HUES48 (cell line): ENCODE measurements around the gene SERINC3.

ENCODE experiments used
- H3K27ac ChIP-seq: one replicate; pipeline ENCODE4 v1.7.0; 2013; ENCODE audit warnings: low read depth, low read length, inconsistent platforms
- H3K27me3 ChIP-seq: 2 replicates; pipeline ENCODE4 v1.6.1; 2013; ENCODE audit warnings: mild to moderate bottlenecking, low read length; ENCODE audit not compliant: control insufficient read depth, insufficient read depth
- H3K36me3 ChIP-seq: 2 replicates; pipeline ENCODE4 v1.6.1; 2013; ENCODE audit warnings: low read length; ENCODE audit not compliant: control insufficient read depth, insufficient read depth
- H3K4me1 ChIP-seq: 2 replicates; pipeline ENCODE4 v1.6.1; 2013; ENCODE audit warnings: mild to moderate bottlenecking, low read length; ENCODE audit not compliant: control insufficient read depth, insufficient read depth
- H3K4me3 ChIP-seq: 2 replicates; pipeline ENCODE4 v1.5.1; 2013; ENCODE audit warnings: mild to moderate bottlenecking, low read depth, low read length
- H3K9ac ChIP-seq: 2 replicates; pipeline ENCODE4 v1.6.1; 2013; ENCODE audit warnings: mild to moderate bottlenecking, low read depth, low read length, moderate library complexity
- H3K9me3 ChIP-seq: 2 replicates; pipeline ENCODE4 v1.6.1; 2013; ENCODE audit warnings: low read length; ENCODE audit not compliant: control insufficient read depth, insufficient read depth

The SERINC3 gene

DNA sequence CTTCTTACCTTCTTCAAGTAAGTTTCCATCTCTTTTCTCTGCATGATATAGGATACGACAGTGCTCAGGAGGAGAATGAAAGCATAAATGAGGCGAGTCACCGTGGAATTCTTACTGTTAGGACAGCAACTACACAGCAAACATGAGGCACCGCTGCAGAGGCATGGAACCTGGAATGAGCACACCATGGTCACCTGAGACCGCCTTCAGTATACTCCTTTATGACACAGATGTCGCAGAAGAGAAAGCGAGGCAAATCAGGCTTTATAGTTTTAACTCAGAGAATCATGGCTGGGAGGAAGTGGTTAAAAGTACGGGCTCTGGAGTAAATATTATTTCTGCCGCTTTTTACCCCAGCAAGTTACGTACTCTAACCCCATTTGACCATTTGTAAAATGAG, 8.0 kb downstream of the SERINC3 start:
- Histone ChIP-seq H3K9me3 (no peaks in the 10 kb centered on the region), H3K36me3 (peaks cover 30% of the 10 kb centered on the region), H3K27me3 (no peaks in the 10 kb centered on the region), H3K9ac (no peak overlapping the region), H3K27ac (no peak overlapping the region), H3K4me3 (no peak overlapping the region), H3K4me1 (no peaks in the 10 kb centered on the region)

DNA sequence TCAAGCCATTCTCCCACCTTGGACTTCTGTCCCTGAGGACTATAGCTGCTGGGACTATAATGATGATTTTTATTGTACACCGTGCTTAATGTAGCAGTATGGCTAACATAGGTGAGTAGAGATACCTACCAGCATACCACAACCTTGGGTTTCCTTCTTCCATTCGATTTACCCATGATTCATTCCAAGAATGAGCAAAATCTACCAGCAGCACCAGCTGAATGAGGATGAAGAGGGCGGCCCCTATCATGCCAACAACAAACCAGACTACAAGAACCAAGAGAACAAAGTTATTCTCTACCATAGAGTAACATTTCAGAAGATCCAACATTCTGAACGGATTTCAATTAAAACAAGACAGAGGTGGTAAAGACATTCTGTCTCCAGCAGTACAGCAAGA, 12.1 kb downstream of the SERINC3 start:
- Histone ChIP-seq H3K4me1 (no peaks in the 10 kb centered on the region), H3K4me3 (no peak overlapping the region), H3K27ac (no peak overlapping the region), H3K9me3 (no peaks in the 10 kb centered on the region), H3K27me3 (no peaks in the 10 kb centered on the region), H3K36me3 (peaks cover 61% of the 10 kb centered on the region), H3K9ac (no peak overlapping the region)

DNA sequence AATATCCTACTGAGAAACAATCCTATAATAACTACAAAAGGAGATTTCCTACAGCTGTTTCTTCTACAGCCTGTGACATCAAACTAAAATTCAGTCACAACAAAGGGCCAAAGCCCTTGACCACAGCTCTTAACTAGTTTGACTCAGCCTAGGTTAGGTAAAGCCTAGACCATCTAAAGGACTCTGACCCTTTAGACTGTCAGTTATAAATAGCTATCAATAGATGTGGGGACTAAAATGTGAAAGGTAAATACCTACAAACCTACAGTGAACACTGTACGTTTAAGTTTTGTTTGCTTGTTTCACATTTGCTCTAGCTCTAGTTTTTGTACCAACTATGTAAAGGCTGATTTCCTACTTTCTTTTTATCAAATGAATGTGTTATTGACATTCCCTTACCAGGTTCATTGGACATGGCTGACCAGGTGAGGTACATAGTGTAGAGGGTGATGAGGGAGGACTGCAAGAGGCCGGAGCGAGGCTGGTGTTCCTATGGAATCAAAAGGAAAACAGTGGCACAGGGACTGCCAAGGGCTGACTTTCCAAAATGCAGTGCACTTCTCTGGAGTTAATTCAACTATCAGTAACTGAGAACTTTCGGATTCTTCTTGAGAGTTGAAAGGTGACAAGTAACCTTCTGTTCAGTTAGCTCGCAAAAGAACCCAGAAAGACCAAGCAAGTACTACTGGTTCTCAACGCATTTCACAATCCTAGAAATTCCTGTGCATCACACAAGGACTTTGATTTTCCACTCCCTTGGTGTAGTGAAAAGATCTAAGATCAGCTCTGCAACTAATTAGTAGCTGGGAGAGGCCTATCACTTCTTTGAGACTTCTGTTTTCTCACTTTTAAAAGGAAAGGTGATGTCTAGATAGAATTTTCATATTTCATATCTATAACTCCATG, 17.2 kb downstream of the SERINC3 start:
- Histone ChIP-seq H3K9ac (no peak overlapping the region), H3K36me3 (peaks cover 90% of the 10 kb centered on the region), H3K4me3 (no peak overlapping the region), H3K27me3 (no peaks in the 10 kb centered on the region), H3K9me3 (no peaks in the 10 kb centered on the region), H3K27ac (no peak overlapping the region), H3K4me1 (no peaks in the 10 kb centered on the region)

DNA sequence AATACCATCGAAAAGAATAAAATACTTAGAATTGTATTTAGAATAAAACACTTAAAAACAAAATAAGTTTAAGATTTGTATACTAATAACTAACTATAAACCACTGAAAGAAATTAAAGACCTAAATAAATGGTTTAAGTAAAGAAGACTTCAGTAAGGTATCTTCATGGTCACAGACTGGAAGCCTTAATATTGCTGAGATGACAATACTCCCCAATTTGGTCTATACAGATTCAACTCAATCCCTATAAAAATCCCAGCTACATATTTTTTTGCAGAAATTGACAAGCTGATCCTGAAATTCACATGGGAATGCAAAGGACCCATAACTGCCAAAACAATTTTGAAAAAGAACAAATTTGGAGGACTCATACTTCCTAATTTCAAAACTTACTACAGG, 18.9 kb downstream of the SERINC3 start:
- Histone ChIP-seq H3K36me3 (peaks cover 84% of the 10 kb centered on the region), H3K27ac (no peak overlapping the region), H3K4me1 (no peaks in the 10 kb centered on the region), H3K27me3 (no peaks in the 10 kb centered on the region), H3K4me3 (no peak overlapping the region), H3K9ac (no peak overlapping the region), H3K9me3 (no peaks in the 10 kb centered on the region)

DNA sequence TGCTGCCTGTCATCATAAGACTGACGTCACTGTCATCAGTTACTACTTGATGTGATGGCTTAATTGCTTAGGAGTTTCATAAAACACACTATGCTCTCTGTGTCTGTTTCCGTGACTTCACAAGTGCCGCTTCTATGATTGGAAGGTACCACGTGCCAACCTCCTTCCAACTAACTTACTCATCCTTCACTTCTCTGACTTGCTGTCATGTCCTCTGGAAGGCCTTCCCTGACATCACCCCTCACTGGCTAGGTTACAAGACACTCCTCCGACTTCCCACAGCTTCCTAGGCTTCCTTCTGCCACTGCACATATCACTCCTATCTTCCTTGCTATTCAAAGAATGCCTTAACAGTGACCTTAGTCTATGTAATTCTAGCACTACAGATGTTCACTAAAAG, 20.4 kb downstream of the SERINC3 start:
- H3K4me3 ChIP-seq = no peak overlapping the region
- H3K4me1 ChIP-seq = no peaks in the 10 kb centered on the region
- no peaks in the 10 kb centered on the region for H3K27me3 ChIP-seq
- no peaks in the 10 kb centered on the region for H3K9me3 ChIP-seq
- H3K9ac ChIP-seq = no peak overlapping the region
- peaks cover 78% of the 10 kb centered on the region for H3K36me3 ChIP-seq
- H3K27ac ChIP-seq = no peak overlapping the region

DNA sequence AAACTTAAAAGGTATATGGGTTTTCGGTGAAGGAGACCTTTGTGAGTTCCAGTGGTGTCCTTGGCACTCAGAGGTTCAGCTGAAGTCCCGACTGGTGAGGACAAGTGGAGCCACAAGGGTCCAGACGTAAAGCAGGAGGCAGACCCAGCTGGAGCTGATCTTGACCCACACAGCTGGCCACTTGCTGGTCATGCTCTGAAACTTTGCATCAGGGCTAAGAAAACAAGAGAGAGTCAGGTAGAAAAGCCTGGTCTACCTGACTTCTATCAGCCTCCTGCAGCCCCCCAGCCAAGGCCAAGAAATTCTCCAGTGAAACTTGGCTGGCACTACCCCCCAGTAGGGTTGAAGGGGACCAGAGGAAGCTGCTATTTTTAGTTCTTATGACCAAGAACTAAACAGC, 21.6 kb downstream of the SERINC3 start:
- H3K9ac ChIP-seq = no peak overlapping the region
- H3K9me3 ChIP-seq = no peaks in the 10 kb centered on the region
- H3K4me1 ChIP-seq = no peaks in the 10 kb centered on the region
- no peak overlapping the region for H3K27ac ChIP-seq
- H3K36me3 ChIP-seq = peaks cover 84% of the 10 kb centered on the region
- no peak overlapping the region for H3K4me3 ChIP-seq
- H3K27me3 ChIP-seq = no peaks in the 10 kb centered on the region

DNA sequence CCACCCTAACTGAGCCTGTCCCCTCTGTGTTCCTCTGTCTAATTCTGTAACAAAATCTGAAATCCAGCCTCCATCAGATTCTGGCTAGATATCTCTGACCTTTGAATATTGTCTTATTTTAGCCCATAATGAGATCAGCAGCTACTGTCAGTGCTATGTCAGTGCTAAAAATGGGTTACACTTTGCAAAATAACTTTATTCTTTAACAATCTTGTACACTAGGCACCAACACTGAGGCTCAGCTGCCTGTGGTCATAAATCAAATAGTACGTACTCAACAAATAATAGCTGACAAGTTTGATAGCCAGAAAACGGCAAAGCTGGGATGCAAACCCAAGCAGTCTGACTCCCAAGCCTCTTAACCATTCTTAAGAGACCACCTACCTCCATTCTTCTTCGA, 24.1 kb downstream of the SERINC3 start:
- Histone ChIP-seq H3K27me3 (no peaks in the 10 kb centered on the region), H3K9me3 (no peaks in the 10 kb centered on the region), H3K4me3 (no peak overlapping the region), H3K4me1 (no peaks in the 10 kb centered on the region), H3K36me3 (peaks cover 75% of the 10 kb centered on the region), H3K9ac (no peak overlapping the region), H3K27ac (no peak overlapping the region)

DNA sequence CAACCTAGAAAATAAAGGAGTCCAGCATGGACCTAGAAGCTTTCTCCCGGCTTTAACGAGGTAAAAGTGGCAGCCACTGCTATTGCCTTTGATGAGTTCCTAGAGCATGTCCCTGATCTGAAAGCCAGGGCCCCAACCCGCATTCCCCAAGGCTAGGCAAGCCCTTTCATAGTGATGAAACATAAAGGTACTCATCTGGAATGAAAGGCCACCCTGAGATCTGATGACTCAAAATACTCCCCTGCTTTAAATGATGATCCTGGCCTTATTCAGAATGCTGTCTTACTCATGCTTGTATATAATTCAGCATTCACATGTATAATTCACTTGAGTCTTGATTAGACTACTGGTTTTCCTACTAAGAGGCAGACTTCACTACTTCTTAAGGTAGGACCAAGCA, 24.9 kb downstream of the SERINC3 start:
- Histone ChIP-seq H3K4me1 (no peaks in the 10 kb centered on the region), H3K36me3 (peaks cover 73% of the 10 kb centered on the region), H3K9ac (no peak overlapping the region)

DNA sequence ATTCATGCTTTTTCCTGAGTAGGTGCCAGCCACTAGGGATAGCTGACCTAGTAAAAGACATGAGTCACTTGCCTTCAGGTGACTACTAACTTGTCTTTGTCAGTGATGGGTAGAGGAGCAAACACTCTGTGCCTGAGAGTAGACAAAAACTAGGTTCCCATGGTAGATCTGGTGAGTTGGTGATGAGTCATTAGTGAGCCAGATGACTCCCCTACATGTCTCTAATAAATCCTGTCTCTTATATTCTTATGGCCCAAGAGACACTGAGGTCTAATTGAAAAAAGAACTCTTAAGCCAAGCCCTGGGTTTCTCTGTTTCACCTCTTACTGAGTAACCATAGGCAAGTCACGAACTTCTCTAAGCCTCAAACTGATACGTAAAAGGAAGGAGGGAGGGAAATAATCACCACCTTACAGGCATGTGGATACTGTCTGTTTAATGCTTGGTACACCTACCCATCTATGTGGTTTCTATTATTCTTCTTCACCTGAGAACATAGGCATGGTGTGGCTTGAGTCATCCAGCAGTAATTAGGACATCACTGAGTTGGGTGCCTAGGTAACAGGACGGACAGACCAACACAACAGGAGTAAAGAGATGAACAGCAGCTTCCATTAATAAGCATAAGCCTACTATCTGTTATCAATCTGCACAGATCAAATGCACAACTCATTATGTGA, 25.9 kb downstream of the SERINC3 start:
- H3K9me3 ChIP-seq = no peaks in the 10 kb centered on the region
- no peak overlapping the region for H3K9ac ChIP-seq
- no peak overlapping the region for H3K27ac ChIP-seq
- no peaks in the 10 kb centered on the region for H3K27me3 ChIP-seq
- no peaks in the 10 kb centered on the region for H3K4me1 ChIP-seq
- no peak overlapping the region for H3K4me3 ChIP-seq
- peaks cover 74% of the 10 kb centered on the region for H3K36me3 ChIP-seq

More for the DNA sequence above, 24.9 kb downstream of the SERINC3 start:
- H3K27me3 ChIP-seq = no peaks in the 10 kb centered on the region
- peak overlapping the region; percentile 51 for H3K27ac ChIP-seq
- H3K4me3 ChIP-seq = no peak overlapping the region
- no peaks in the 10 kb centered on the region for H3K9me3 ChIP-seq

DNA sequence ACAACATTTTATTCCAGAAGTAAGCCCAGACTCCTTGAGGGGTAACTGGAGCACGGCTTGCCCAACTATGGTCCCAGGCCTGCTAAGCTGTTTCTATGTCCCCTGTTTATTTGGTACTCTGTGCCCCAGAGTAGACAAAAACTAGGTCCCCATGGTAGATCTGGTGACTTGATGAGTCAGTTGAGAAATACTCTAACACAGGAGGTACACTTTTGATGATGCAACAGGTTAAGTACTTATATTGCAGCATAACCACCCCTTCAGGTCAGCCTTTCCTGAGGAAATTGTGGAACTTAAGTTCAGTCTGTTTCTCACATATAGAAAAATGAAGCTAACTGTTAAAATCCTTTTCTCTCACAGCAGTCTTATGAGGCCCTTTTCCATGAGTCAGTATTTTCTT, 26.6 kb downstream of the SERINC3 start:
- H3K9me3 ChIP-seq = no peaks in the 10 kb centered on the region
- no peaks in the 10 kb centered on the region for H3K4me1 ChIP-seq
- H3K36me3 ChIP-seq = peaks cover 71% of the 10 kb centered on the region
- no peak overlapping the region for H3K9ac ChIP-seq
- H3K4me3 ChIP-seq = no peak overlapping the region
- H3K27ac ChIP-seq = no peak overlapping the region
- H3K27me3 ChIP-seq = no peaks in the 10 kb centered on the region

DNA sequence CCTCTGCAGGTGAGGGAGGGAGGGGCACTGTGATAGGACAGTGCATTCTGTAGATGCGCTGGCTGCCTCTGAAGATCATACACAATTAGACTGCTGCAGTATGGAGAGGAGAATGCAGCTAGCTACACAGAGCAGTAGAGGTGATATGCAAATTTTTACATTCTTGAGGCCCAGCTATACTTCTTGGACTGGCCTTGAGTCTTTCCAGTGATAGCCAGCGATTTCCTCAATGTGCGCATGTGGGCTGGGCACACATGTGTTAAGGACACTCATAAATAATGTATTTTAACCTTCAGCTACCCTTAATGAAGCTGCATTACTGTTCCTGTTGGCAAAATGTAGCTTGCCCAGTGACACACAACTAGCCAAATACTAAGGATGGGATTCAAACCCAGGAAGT, 27.2 kb downstream of the SERINC3 start:
- no peak overlapping the region for H3K27ac ChIP-seq
- H3K36me3 ChIP-seq = peaks cover 71% of the 10 kb centered on the region
- no peaks in the 10 kb centered on the region for H3K9me3 ChIP-seq
- no peak overlapping the region for H3K4me3 ChIP-seq
- no peaks in the 10 kb centered on the region for H3K27me3 ChIP-seq
- no peak overlapping the region for H3K9ac ChIP-seq
- no peaks in the 10 kb centered on the region for H3K4me1 ChIP-seq
